Mammary epithelial cell (primary cell): ENCODE data around the gene SAC3D1.

Experiments used
- EZH2 ChIP-seq: IDR thresholded peaks from 2 replicates; pipeline ENCODE4 v1.6.1; 2012; ENCODE audit warnings: low read length, inconsistent platforms, borderline replicate concordance
- TF ChIP-seq, protein P1 (sequence below), 2 donors: IDR thresholded peaks in 1 of 2; conservative IDR thresholded peaks in 1 of 2; 2 replicates each; pipeline ENCODE4 v1.5.1; 2011 to 2012; ENCODE audit warnings: inconsistent platforms in 2 of 2, low read length in 2 of 2, mild to moderate bottlenecking in 2 of 2, control low read depth in 1 of 2, low read depth in 1 of 2; ENCODE audit not compliant: insufficient read depth in 1 of 2; ENCODE audit errors: extremely low read depth in 1 of 2

- TF ChIP-seq EZH2: no peak
- TF ChIP-seq, protein P1, sequence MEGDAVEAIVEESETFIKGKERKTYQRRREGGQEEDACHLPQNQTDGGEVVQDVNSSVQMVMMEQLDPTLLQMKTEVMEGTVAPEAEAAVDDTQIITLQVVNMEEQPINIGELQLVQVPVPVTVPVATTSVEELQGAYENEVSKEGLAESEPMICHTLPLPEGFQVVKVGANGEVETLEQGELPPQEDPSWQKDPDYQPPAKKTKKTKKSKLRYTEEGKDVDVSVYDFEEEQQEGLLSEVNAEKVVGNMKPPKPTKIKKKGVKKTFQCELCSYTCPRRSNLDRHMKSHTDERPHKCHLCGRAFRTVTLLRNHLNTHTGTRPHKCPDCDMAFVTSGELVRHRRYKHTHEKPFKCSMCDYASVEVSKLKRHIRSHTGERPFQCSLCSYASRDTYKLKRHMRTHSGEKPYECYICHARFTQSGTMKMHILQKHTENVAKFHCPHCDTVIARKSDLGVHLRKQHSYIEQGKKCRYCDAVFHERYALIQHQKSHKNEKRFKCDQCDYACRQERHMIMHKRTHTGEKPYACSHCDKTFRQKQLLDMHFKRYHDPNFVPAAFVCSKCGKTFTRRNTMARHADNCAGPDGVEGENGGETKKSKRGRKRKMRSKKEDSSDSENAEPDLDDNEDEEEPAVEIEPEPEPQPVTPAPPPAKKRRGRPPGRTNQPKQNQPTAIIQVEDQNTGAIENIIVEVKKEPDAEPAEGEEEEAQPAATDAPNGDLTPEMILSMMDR (conservative IDR thresholded peaks at IDR 0.05 in 1 of 2, IDR thresholded peaks at IDR 0.05 in 1 of 2; ENCODE audit: extremely low read depth in 1 of 2, insufficient read depth in 1 of 2, low read depth in 1 of 2, low read length in 2 of 2): no peak
These were observed 42.3 kb downstream of the SAC3D1 start for GRCh38 chr11:65083134-65083833.
